ENCODE measurements around the gene SYNM. TPM values are rescaled to one million over a fixed set of nuclear protein-coding genes. Genes with fewer than 3 reads are reported as not detected.

Gene SYNM
- total and polyA plus RNA-seq, 2 donors = 3.4 to 10.5 TPM

Other genes with a start within 250 kb of the SYNM start
- gene PGPEP1L, start 97.3 kb upstream of the SYNM start, total RNA-seq = 0.76 TPM
- gene PGPEP1L, start 97.3 kb upstream of the SYNM start, polyA plus RNA-seq = 0.14 TPM
- gene TTC23, start 144.5 kb downstream of the SYNM start, total RNA-seq = 5.7 TPM
- gene TTC23, start 144.5 kb downstream of the SYNM start, polyA plus RNA-seq = 7.7 TPM
- 23.5 TPM for gene LRRC28, start 146.4 kb downstream of the SYNM start, total RNA-seq
- gene LRRC28, start 146.4 kb downstream of the SYNM start, polyA plus RNA-seq = 11.0 TPM

Data from thymus (tissue), 2 donors.